Measurements from ENCODE around the gene GNB1. TPM values are rescaled to one million over a fixed set of nuclear protein-coding genes. Genes with fewer than 3 reads are reported as not detected.
A peak's percentile ranks its signal among the peaks of the same experiment; 100 is the strongest.

The GNB1 gene
- total and polyA plus RNA-seq, 8 donors: 49.6 to 195 (median 125) TPM

DNA sequence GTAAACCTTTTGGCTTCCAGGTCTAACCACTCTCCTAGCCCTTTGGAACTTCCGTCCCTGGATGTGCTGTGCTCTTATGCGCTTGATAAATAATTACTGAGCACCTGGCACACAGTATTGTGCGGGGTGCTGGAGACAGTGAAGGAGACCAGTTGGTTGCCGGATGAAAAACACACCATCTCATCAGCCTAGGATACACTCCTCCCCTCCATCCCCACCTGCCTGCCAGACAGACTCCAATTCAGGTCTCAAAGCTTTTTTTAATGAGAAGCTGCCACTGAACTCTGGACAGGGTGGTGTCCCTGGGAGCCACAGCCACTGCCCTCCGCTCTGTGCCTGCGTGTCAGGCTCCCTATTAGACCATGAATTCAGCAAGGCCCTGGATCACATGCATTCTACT, 9.2 kb downstream of the GNB1 start:
- H3K36me3 ChIP-seq: peaks cover 0 to 13% (median 11%) of the 10 kb centered on the region in 4 donors
- intact Hi-C loops (cut with DNase I; ENCODE audit: low total_unique reads): no loop called here
- no peak overlapping the region for H3K4me3 ChIP-seq
- H3K27me3 ChIP-seq: no peaks in the 10 kb centered on the region
- 36 to 60% (median 44%) methylated on average over 6 of the region's 6 CpGs for WGBS, 5 donors
- peak overlapping the region in 3 of 5 donors; percentile 17 to 44 (median 19) for H3K27ac ChIP-seq
- no peak for DNase-seq
- peaks cover 33 to 92% (median 66%) of the 10 kb centered on the region in 4 donors for H3K4me1 ChIP-seq
- TF ChIP-seq, protein P1, sequence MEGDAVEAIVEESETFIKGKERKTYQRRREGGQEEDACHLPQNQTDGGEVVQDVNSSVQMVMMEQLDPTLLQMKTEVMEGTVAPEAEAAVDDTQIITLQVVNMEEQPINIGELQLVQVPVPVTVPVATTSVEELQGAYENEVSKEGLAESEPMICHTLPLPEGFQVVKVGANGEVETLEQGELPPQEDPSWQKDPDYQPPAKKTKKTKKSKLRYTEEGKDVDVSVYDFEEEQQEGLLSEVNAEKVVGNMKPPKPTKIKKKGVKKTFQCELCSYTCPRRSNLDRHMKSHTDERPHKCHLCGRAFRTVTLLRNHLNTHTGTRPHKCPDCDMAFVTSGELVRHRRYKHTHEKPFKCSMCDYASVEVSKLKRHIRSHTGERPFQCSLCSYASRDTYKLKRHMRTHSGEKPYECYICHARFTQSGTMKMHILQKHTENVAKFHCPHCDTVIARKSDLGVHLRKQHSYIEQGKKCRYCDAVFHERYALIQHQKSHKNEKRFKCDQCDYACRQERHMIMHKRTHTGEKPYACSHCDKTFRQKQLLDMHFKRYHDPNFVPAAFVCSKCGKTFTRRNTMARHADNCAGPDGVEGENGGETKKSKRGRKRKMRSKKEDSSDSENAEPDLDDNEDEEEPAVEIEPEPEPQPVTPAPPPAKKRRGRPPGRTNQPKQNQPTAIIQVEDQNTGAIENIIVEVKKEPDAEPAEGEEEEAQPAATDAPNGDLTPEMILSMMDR (IDR thresholded peaks at IDR 0.05): no peak
- TF ChIP-seq EP300 (IDR thresholded peaks at IDR 0.05) (no peak), POLR2AphosphoS5 (IDR thresholded peaks at IDR 0.05) (no peak), POLR2A (IDR thresholded peaks at IDR 0.05) (no peak)
- H3K9me3 ChIP-seq: no peaks in the 10 kb centered on the region

DNA sequence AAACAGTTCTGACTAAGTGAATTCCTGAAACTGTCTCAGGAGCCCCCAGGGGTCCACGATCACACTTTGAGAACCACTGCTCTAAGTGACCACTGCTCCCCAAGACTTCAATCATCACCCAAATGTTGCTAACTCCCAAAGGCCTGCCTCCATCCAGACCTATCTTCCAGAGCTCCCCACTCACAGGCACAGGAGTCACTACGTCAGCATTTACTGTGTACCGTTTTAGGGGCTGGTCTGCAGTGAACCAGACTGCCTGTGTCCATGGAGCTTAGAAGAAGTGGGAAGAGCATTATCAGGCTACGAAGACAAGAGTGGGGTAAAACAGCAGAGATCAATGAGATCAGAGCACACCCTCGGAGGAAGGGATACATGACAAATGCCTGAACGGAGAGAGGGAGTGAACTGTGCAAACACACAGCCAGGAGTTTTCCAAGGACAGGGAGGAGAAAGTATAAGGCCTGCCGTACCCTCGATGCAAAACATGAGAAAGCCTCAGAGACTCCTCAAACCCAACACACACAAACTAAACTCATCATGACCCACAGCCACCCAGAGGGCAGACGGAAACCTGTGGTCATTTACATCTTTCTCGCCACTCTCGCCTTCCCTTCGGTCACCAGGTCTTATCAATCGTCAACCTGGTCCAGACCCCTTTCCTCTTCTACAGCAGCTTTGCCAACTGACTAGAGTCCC, 10.1 kb downstream of the GNB1 start:
- intact Hi-C loops (cut with DNase I; ENCODE audit: low total_unique reads): no loop called here
- TF ChIP-seq EP300 (IDR thresholded peaks at IDR 0.05) (no peak), POLR2AphosphoS5 (IDR thresholded peaks at IDR 0.05) (no peak), POLR2A (IDR thresholded peaks at IDR 0.05) (no peak)
- TF ChIP-seq, protein P1 (IDR thresholded peaks at IDR 0.05): no peak
- peak overlapping the region in 4 of 5 donors; percentile 8 to 44 (median 18) for H3K27ac ChIP-seq

DNA sequence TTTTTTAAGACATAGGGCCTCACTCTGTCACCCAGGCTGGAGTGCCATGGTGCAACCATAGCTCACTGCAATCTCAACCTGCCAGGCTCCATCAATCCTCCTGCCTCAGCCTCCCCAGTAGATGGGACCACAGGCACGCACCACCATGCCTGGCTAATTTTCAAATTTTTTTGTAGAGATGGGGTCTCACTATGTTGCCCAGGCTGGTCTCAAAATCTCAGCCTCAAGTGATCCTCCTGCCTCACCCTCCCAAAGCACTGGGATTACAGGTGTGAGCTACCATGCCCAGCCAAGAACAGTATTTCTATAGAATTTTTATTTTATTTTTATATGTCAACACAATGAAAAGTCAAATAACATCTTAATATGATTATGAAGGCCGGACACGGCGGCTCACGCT, 10.9 kb downstream of the GNB1 start:
- intact Hi-C loops (cut with DNase I; ENCODE audit: low total_unique reads): no loop called here
- 89 to 97% (median 95%) methylated on average over 5 of the region's 5 CpGs for WGBS, 5 donors
- Histone ChIP-seq H3K4me1 (peaks cover 33 to 97% (median 70%) of the 10 kb centered on the region in 4 donors), H3K9me3 (no peaks in the 10 kb centered on the region), H3K27ac (no peak overlapping the region), H3K27me3 (no peaks in the 10 kb centered on the region), H3K4me3 (no peak overlapping the region), H3K36me3 (peaks cover 0 to 31% (median 24%) of the 10 kb centered on the region in 4 donors)
- no peak for DNase-seq
- TF ChIP-seq, protein P1 (IDR thresholded peaks at IDR 0.05): no peak
- TF ChIP-seq POLR2AphosphoS5 (IDR thresholded peaks at IDR 0.05): no peak
- TF ChIP-seq POLR2A (IDR thresholded peaks at IDR 0.05): no peak
- no peak for TF ChIP-seq EP300 (IDR thresholded peaks at IDR 0.05)

More for the DNA sequence above, 10.1 kb downstream of the GNB1 start:
- Histone ChIP-seq H3K4me1 (peaks cover 33 to 92% (median 70%) of the 10 kb centered on the region in 4 donors), H3K27me3 (no peaks in the 10 kb centered on the region), H3K36me3 (peaks cover 0 to 22% (median 19%) of the 10 kb centered on the region in 4 donors), H3K9me3 (no peaks in the 10 kb centered on the region), H3K4me3 (no peak overlapping the region)
- WGBS, 5 donors: 33 to 46% (median 42%) methylated on average over 13 of the region's 13 CpGs
- no peak for DNase-seq

DNA sequence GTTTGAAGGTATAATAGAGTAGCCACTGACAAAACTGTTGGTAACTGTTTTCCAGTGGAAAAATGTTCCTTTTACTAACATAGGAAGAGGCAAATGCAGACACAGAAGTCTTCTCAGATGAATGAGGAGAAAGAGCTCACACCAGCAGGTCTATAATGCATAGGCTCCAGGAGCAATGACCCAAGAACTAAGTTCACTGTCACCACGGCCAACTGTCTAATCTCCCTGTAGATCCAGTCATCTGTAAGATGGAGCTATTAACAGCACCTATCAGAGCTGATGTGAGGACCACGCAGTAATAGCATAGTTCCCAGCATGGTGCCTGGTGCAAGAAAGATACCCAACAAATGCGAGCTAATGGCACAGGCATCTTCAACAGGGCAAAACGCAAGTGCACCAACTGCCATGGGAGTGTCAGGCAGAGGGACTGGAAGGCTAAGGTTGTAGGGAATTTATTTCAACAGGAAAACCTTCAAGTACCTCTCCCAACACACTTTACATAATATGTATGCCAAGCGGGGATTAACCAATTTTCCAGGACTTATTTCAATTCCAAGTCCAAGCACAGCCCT, 12.9 kb downstream of the GNB1 start:
- WGBS, 5 donors: 79 to 93% (median 84%) methylated on average over 5 of the region's 5 CpGs
- TF ChIP-seq, protein P1 (IDR thresholded peaks at IDR 0.05): no peak
- TF ChIP-seq POLR2AphosphoS5 (IDR thresholded peaks at IDR 0.05) (no peak), POLR2A (IDR thresholded peaks at IDR 0.05) (no peak), EP300 (IDR thresholded peaks at IDR 0.05) (no peak)
- H3K4me1 ChIP-seq: peaks cover 37 to 95% (median 70%) of the 10 kb centered on the region in 4 donors
- DNase-seq: no peak
- H3K9me3 ChIP-seq: no peaks in the 10 kb centered on the region
- intact Hi-C loops (cut with DNase I; ENCODE audit: low total_unique reads): no loop called here
- peaks cover 6 to 38% (median 29%) of the 10 kb centered on the region in 4 donors for H3K36me3 ChIP-seq
- H3K4me3 ChIP-seq: no peak overlapping the region
- H3K27ac ChIP-seq: no peak overlapping the region
- H3K27me3 ChIP-seq: no peaks in the 10 kb centered on the region
